AG09319 (cell line): ENCODE data around the gene ELF2.
"Not testable (repeated sequence)": the region's sequence is repeated elsewhere in the genome, so short reads cannot be mapped to it uniquely, and the experiment has no call there.

Experiments
- DNase-seq: peaks from one replicate; pipeline ENCODE4 v3.0.0-alpha.2; 2010; ENCODE audit warnings: low read depth; ENCODE audit errors: extremely low read depth
- CTCF ChIP-seq: IDR thresholded peaks from 2 replicates; pipeline ENCODE4 v1.5.1; 2011; ENCODE audit warnings: low read depth, mild to moderate bottlenecking, inconsistent platforms, low read length, moderate library complexity

The ELF2 gene

GRCh38 chr4:139044291-139044690 is 132.7 kb downstream of the ELF2 start:
- DNase-seq: no peak
- no peak for TF ChIP-seq CTCF

- no peak for TF ChIP-seq CTCF
- no peak for DNase-seq
Measured at GRCh38 chr4:139042981-139043460, 134.0 kb downstream of the ELF2 start.

- no peak for TF ChIP-seq CTCF
- DNase-seq: no peak
Measured at GRCh38 chr4:139038874-139039443, 138.1 kb downstream of the ELF2 start.

- DNase-seq: no peak
- no peak for TF ChIP-seq CTCF
Measured at GRCh38 chr4:139036885-139037284, 140.1 kb downstream of the ELF2 start.

GRCh38 chr4:139035650-139036049 is 141.4 kb downstream of the ELF2 start:
- DNase-seq: no peak
- no peak for TF ChIP-seq CTCF

GRCh38 chr4:139030614-139031235 is 146.3 kb downstream of the ELF2 start:
- DNase-seq: peak; percentile 66
- TF ChIP-seq CTCF: peak; percentile 81

GRCh38 chr4:139029866-139030363 is 147.1 kb downstream of the ELF2 start:
- not testable (repeated sequence) for DNase-seq

GRCh38 chr4:139028191-139028661 is 148.8 kb downstream of the ELF2 start:
- no peak for TF ChIP-seq CTCF
- DNase-seq: no peak
